MV-4-11 (cell line): ENCODE results near the gene RASGRP4.

Experiments
- DNase-seq: peaks from one replicate; lab custom pipeline; 2025; lab: John Stamatoyannopoulos, UW

RASGRP4 gene

GRCh38 chr19:38389101-38389925 is 36.7 kb downstream of the RASGRP4 start:
- DNase-seq = no peak

- DNase-seq = no peak
Measured at GRCh38 chr19:38388349-38389100, 37.5 kb downstream of the RASGRP4 start, which contains the start of gene SPRED3. Gene SPRED3, plus strand, starts transcription at chr19:38388697. Its CDS starts 1,606 bp downstream, at chr19:38390303.

GRCh38 chr19:38387550-38388348 is 38.3 kb downstream of the RASGRP4 start, which contains the start of gene GGN:
Gene GGN, minus strand, starts transcription at chr19:38388034. Its CDS starts 773 bp downstream, at chr19:38387261.
- peak; percentile 67 for DNase-seq

GRCh38 chr19:38386971-38387549 is 39.0 kb downstream of the RASGRP4 start:
- DNase-seq = peak; percentile 49

GRCh38 chr19:38386300-38386970 is 39.6 kb downstream of the RASGRP4 start:
- no peak for DNase-seq

- no peak for DNase-seq
Measured at GRCh38 chr19:38385804-38386257, 40.2 kb downstream of the RASGRP4 start.

GRCh38 chr19:38385057-38385803 is 40.8 kb downstream of the RASGRP4 start:
- no peak for DNase-seq

GRCh38 chr19:38384209-38385027 is 41.6 kb downstream of the RASGRP4 start:
- DNase-seq = no peak

- no peak for DNase-seq
Measured at GRCh38 chr19:38383743-38384142, 42.3 kb downstream of the RASGRP4 start.

GRCh38 chr19:38383184-38383583 is 42.8 kb downstream of the RASGRP4 start:
- no peak for DNase-seq

- no peak for DNase-seq
Measured at GRCh38 chr19:38381138-38381537, 44.9 kb downstream of the RASGRP4 start.

- DNase-seq = no peak
Measured at GRCh38 chr19:38378866-38379265, 47.2 kb downstream of the RASGRP4 start.

- no peak for DNase-seq
Measured at GRCh38 chr19:38377052-38377451, 49.0 kb downstream of the RASGRP4 start.

- no peak for DNase-seq
Measured at GRCh38 chr19:38376576-38376975, 49.4 kb downstream of the RASGRP4 start.

- no peak for DNase-seq
Measured at GRCh38 chr19:38375748-38376147, 50.3 kb downstream of the RASGRP4 start.

GRCh38 chr19:38375098-38375493 is 50.9 kb downstream of the RASGRP4 start:
- DNase-seq = no peak

- DNase-seq = peak; percentile 100
Measured at GRCh38 chr19:38374332-38375097, 51.5 kb downstream of the RASGRP4 start, which contains the start of gene PSMD8. Gene PSMD8, plus strand, starts transcription at chr19:38374571. Its CDS starts 31 bp downstream, at chr19:38374602.

GRCh38 chr19:38373907-38374331 is 52.1 kb downstream of the RASGRP4 start:
- no peak for DNase-seq
